Measurements from ENCODE around the gene CAMSAP3.

CAMSAP3 gene

GRCh38 chr19:7632340-7633203 is 36.9 kb downstream of the CAMSAP3 start:
- TF ChIP-seq CTCF (IDR thresholded peaks at IDR 0.05; ENCODE audit: low read depth, low read length, missing control alignments), result no peak
- DNase-seq (ENCODE audit: low read depth), result no peak
- H3K4me3 ChIP-seq (ENCODE audit: low read depth, low read length), result no peak overlapping the region
- in situ Hi-C loops (cut with HindIII; ENCODE audit: low sequenced_read_pairs), result no loop called here

GRCh38 chr19:7633698-7634097 is 38.0 kb downstream of the CAMSAP3 start, which contains the start of gene PCP2:
Gene PCP2, minus strand, starts transcription at chr19:7633719. Its CDS starts 262 bp downstream, at chr19:7633457.
- H3K4me3 ChIP-seq (ENCODE audit: low read depth, low read length), result no peak within 1 kb of the TSS
- in situ Hi-C loops (cut with HindIII; ENCODE audit: low sequenced_read_pairs), result no loop called here
- TF ChIP-seq CTCF (IDR thresholded peaks at IDR 0.05; ENCODE audit: low read depth, low read length, missing control alignments), result no peak
- no peak for DNase-seq (ENCODE audit: low read depth)

- DNase-seq (ENCODE audit: low read depth), result no peak
- no peak overlapping the region for H3K4me3 ChIP-seq (ENCODE audit: low read depth, low read length)
- no peak for TF ChIP-seq CTCF (IDR thresholded peaks at IDR 0.05; ENCODE audit: low read depth, low read length, missing control alignments)
- in situ Hi-C loops (cut with HindIII; ENCODE audit: low sequenced_read_pairs), result no loop called here
Observed at GRCh38 chr19:7635670-7636069, 40.0 kb downstream of the CAMSAP3 start.

GRCh38 chr19:7636317-7636690 is 40.6 kb downstream of the CAMSAP3 start:
- H3K4me3 ChIP-seq (ENCODE audit: low read depth, low read length), result no peak overlapping the region
- TF ChIP-seq CTCF (IDR thresholded peaks at IDR 0.05; ENCODE audit: low read depth, low read length, missing control alignments), result no peak
- DNase-seq (ENCODE audit: low read depth), result no peak
- in situ Hi-C loops (cut with HindIII; ENCODE audit: low sequenced_read_pairs), result no loop called here

- H3K4me3 ChIP-seq (ENCODE audit: low read depth, low read length), result peak within 1 kb of the TSS; percentile 29
- in situ Hi-C loops (cut with HindIII; ENCODE audit: low sequenced_read_pairs), result no loop called here
- no peak for TF ChIP-seq CTCF (IDR thresholded peaks at IDR 0.05; ENCODE audit: low read depth, low read length, missing control alignments)
- DNase-seq (ENCODE audit: low read depth), result no peak
Observed at GRCh38 chr19:7636691-7637373, 41.2 kb downstream of the CAMSAP3 start, which contains the start of gene STXBP2. Gene STXBP2, plus strand, starts transcription at chr19:7637110. Its CDS starts 40 bp downstream, at chr19:7637150.

- TF ChIP-seq CTCF (IDR thresholded peaks at IDR 0.05; ENCODE audit: low read depth, low read length, missing control alignments), result no peak
- in situ Hi-C loops (cut with HindIII; ENCODE audit: low sequenced_read_pairs), result no loop called here
- H3K4me3 ChIP-seq (ENCODE audit: low read depth, low read length), result peak overlapping the region; percentile 29
- DNase-seq (ENCODE audit: low read depth), result no peak
Observed at GRCh38 chr19:7637374-7638256, 42.0 kb downstream of the CAMSAP3 start.
